K562 (cell line): ENCODE results near the gene TMEM117. TPM values are rescaled to one million over a fixed set of nuclear protein-coding genes. Genes with fewer than 3 reads are reported as not detected.

Experiments
- ELK3 ChIP-seq: fragments of 450-650 bp; formaldehyde crosslinking; IDR thresholded peaks from 2 replicates; pipeline ENCODE4 v1.4.0; 2020; ENCODE audit warnings: mild to moderate bottlenecking
- GTF3C2 ChIP-seq: IDR thresholded peaks from 3 replicates; pipeline ENCODE4 v1.6.1; 2011; ENCODE audit warnings: borderline replicate concordance, mild to moderate bottlenecking, moderate library complexity; ENCODE audit not compliant: insufficient read length; ENCODE audit errors: extremely low read depth
- HMGN3 ChIP-seq: IDR thresholded peaks from 2 replicates; pipeline ENCODE4 v1.6.1; 2011; ENCODE audit warnings: borderline replicate concordance, low read depth, mild to moderate bottlenecking, mixed read lengths, low read length; ENCODE audit not compliant: insufficient read length; ENCODE audit errors: extremely low read depth
- POLR2AphosphoS2 ChIP-seq: IDR thresholded peaks from 2 replicates; pipeline ENCODE4 v1.6.1; 2012; ENCODE audit warnings: low read length, improper control_type of control experiment
- SMARCB1 ChIP-seq: IDR thresholded peaks from 2 replicates; pipeline ENCODE4 v1.6.1; 2011; ENCODE audit warnings: improper control_type of control experiment, low read depth; ENCODE audit not compliant: insufficient read length
- TRIM24 ChIP-seq, 2 experiments: fragments of 450-650 bp; IDR thresholded peaks; 2 replicates each; pipeline ENCODE4 v1.6.1; 2016
- U2AF1 ChIP-seq: fragments of 200-400 bp; formaldehyde crosslinking; optimal IDR thresholded peaks from 2 replicates; pipeline ENCODE3; 2017; ENCODE audit warnings: mild to moderate bottlenecking, low read depth, low read length, moderate library complexity
- ZFP1 ChIP-seq: fragments of 450-650 bp; formaldehyde crosslinking; IDR thresholded peaks from 2 replicates; pipeline ENCODE4 v1.4.0; 2020; ENCODE audit warnings: mild to moderate bottlenecking, mixed read lengths
- polyA plus RNA-seq, 8 experiments: library from polyadenylated mRNA; depleted of rRNA in 4 of 8; stranded (reverse) in 5 of 8; unstranded in 3 of 8; fragments of >200 nt; fragmentation: Nextera tagmentation in 2 of 8; fragmentation: Illumina TruSeq in 1 of 8; extraction: Ambion mirVana in 2 of 8; extraction: Trizol in 1 of 8; gene quantifications; 2 replicates each; pipeline versions ENCODE4 v1.2.1 to v1.2.3, GENCODE V29; 2011 to 2014; ENCODE audit warnings: inconsistent platforms in 1 of 8, missing spikeins in 1 of 8
- total RNA-seq, 7 experiments: library from RNA; depleted of rRNA in 6 of 7; stranded (reverse); fragments of >200 nt in 6 of 7; fragmentation: Illumina TruSeq in 2 of 7; extraction: Trizol in 2 of 7; gene quantifications; 2 replicates each; pipeline versions ENCODE4 v1.2.1 to v1.2.3, GENCODE V29; 2011 to 2021; ENCODE audit warnings: low replicate concordance in 1 of 7
- TF ChIP-seq, protein P1 (sequence below): fragments of 250-450 bp; sonication (Bioruptor Pico); IDR thresholded peaks from 2 replicates; pipeline ENCODE4 v1.9.0; 2021; ENCODE audit warnings: mild to moderate bottlenecking, inconsistent platforms

The TMEM117 gene
- total and polyA plus RNA-seq, 9 of the 15 experiments (the other 6 are each of a cell fraction or from before 2014, with no cell fraction given): 0.31 to 2.8 (median 1.0) TPM

GRCh38 chr12:43988838-43989560 is 153.1 kb downstream of the TMEM117 start (continued):
- TF ChIP-seq, protein P1, sequence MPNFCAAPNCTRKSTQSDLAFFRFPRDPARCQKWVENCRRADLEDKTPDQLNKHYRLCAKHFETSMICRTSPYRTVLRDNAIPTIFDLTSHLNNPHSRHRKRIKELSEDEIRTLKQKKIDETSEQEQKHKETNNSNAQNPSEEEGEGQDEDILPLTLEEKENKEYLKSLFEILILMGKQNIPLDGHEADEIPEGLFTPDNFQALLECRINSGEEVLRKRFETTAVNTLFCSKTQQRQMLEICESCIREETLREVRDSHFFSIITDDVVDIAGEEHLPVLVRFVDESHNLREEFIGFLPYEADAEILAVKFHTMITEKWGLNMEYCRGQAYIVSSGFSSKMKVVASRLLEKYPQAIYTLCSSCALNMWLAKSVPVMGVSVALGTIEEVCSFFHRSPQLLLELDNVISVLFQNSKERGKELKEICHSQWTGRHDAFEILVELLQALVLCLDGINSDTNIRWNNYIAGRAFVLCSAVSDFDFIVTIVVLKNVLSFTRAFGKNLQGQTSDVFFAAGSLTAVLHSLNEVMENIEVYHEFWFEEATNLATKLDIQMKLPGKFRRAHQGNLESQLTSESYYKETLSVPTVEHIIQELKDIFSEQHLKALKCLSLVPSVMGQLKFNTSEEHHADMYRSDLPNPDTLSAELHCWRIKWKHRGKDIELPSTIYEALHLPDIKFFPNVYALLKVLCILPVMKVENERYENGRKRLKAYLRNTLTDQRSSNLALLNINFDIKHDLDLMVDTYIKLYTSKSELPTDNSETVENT (CRISPR knock-in tag): no peak
- TF ChIP-seq ELK3 (CRISPR knock-in tag) (no peak), ZFP1 (CRISPR knock-in tag) (no peak), SMARCB1 (no peak), GTF3C2 (no peak), HMGN3 (no peak), U2AF1 (no peak), POLR2AphosphoS2 (no peak), TRIM24 (IDR thresholded peaks at IDR 0.05) (no peak)
